HG03460 (cell line): ENCODE measurements around the gene TMTC2.
"Not testable (repeated sequence)": the region's sequence is repeated elsewhere in the genome, so short reads cannot be mapped to it uniquely, and the experiment has no call there.

Experiments used
- ATAC-seq: cut with Tn5 transposase; IDR thresholded peaks from one replicate; pipeline ENCODE4 v1.9.1; 2021; ENCODE audit not compliant: unreplicated experiment

Gene TMTC2

DNA sequence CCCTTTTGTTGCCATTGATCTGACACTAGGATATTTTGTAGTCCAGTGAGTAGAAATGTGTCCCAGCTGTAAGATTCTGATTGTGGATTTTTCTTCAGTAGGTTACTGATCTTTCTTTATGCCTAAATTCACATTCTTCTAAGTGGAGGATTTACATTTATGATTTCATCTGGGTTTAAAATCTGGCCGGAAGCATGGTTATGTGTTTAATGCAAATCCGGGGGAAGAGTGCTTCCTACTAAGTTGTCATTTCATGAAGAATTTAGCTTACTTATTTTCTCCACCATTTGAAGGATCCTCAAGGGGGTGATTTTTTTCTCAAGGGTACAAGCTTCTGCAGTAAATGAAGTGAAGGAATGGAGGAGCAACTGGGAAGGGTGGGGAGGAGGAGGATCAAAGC lies 96.7 kb downstream of the TMTC2 start:
- no peak for ATAC-seq

DNA sequence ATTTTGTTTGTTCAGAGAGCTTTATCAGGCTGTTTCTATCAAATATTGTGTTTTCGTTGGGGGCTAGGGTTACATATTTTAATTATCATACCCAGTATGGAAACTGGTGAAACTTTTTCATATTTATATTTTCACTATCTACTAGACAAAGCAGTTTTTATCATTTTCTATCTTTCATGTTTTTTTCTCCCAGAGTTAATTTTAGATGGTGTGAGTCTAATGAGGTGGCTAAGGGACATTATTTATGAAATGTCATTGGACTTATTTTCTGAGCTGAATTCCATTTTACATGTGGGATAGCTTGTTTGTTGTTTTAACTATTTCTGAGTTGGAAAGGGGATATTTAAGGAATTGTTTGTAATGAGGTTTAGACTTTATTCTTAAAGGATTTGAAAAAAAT lies 100.3 kb downstream of the TMTC2 start:
- no peak for ATAC-seq

DNA sequence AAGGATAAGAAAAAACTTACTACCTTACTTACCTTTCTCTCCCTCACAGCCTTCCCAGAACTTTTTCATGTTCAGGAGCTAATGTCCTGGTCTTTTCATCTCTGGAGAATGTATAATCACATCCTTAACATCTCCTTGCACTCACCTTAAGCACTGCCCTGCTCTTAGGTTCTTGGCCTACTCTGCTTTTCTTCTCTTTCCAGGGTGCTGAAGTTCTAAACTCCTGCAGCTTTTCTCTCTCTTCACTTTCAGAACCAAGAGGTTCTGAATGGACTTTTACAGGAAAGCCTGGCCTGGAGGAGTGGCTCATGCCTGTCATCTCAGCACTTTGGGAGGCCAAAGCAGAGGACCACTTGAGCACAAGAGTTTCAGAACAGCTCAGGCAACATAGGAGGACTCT lies 101.9 kb downstream of the TMTC2 start:
- ATAC-seq: no peak

DNA sequence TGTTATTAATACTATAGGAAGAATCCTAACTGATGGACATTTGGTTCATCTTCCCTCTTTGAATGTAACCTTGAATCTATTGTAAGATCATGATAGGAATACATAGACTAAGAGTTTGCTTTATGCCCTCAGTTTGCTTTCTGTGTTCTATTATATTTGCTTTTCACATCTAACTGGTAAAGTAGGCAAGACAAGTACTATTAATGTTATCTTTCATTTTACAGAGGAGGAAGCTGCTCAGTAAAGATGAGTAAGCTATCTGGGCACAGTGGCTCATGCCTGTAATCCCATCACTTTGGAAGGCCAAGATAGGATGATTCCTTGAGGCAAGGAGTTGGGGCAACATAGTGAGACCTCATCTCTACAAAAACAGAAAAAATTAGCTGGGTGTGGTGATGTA lies 103.0 kb downstream of the TMTC2 start:
- no peak for ATAC-seq

DNA sequence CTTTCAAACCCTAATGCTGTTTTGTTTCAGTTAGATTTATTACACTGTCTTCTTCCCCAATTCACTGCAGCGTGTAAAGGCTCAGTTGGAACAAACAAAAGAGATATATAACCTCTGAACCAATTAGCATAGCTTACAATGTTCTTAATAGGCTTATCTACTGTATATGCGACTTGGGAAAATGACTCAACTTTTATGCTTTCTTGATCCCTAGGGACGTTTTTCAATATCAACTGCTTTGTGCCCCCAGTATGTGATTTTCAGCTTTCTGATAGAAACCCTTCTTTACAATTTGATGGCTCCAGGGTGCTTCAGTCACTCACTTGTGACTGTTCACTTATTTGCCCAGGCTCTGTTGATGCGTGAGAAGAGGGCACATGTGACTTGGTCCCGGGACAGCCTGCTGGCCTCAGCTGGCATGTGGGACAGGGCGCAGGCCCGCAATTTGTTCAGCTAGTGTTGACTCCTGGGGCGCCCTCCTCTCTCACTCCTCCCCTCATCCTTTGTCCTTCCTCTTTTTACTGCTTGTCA lies 107.1 kb downstream of the TMTC2 start:
- ATAC-seq: no peak

DNA sequence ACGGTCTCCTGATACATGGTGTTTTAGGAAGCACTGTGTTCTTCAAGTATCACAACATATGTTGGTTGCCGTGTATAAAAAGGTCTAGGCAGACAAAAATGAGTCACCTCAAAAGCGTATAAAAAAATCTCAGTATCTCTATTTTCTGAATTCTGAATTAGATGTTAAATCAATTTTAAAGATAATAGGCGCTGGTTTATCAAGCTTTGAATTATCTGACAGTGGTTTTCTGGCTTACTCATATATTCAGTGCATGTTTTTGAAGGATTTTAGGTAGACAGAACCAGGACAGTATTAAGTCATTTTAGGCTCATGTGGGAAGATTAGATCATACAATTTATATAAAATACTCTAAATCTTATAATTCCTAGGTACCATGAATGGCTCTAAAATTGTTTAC lies 110.8 kb downstream of the TMTC2 start:
- ATAC-seq: no peak

DNA sequence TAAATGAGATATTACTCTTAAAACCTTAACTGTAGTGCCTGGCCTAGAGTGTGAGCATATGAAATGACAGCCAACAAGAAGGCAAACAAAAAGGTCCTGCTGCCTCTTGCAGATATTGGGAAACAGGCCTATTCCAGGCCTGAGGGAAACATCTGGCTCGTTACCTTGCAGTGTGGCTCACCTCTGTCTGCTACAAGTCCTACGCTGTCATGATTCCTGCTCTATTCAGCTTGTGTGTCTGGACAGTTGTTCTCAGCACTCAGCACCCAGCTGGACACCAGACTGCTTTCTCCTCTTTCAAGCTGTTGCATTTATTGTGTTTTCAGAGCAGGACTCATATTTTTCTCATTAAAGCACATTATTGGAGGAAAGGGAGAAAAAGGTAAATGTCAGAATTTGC lies 113.5 kb downstream of the TMTC2 start:
- no peak for ATAC-seq

DNA sequence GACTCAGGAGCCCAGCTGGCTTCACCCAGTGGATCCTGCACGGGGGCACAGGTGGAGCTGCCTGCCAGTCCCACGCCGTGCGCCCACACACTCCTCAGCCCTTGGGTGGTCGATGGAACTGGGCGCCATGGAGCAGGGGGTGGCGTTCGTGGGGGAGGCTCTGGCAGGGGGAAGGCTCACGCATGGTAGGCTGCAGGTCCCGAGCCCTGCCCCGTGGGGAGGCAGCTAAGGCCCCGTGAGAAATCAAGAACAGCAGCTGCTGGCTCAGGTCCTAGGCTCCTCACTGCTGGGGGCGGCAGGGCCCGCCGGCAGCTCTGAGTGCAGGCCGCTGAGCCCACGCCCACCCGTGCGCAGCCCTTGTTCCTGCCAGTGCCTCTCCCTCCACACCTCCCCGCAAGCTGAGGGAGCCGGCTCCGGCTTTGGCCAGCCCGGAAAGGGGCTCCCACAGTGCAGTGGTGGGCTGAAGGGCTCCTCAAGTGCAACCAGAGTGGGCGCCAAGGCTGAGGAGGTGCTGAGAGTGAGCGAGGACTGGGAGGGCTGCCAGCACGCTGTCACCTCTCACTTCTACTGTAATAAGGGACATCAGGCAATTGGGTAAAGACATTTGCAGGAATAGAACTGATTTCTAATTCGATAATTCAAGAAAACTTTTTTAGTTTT lies 115.4 kb downstream of the TMTC2 start:
- ATAC-seq: no peak

DNA sequence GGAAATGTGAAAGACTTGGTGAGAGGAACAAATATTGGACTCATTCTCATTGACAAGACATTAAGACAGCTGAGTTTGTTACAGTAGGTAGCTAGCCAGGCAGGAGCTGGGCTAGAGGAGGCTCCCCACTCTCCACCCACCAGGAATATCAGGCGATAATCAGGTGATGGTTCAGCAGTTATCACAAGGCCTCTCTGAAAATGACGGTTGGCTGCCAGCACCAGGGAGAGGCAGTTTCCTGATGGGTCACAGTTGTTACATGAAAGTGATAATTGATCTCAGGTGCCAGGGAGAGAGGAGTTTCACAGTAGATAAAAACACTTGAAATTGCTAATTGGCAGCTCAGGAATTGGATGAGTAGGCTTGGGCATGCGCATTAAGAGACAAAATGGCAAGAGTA lies 116.5 kb downstream of the TMTC2 start:
- no peak for ATAC-seq

DNA sequence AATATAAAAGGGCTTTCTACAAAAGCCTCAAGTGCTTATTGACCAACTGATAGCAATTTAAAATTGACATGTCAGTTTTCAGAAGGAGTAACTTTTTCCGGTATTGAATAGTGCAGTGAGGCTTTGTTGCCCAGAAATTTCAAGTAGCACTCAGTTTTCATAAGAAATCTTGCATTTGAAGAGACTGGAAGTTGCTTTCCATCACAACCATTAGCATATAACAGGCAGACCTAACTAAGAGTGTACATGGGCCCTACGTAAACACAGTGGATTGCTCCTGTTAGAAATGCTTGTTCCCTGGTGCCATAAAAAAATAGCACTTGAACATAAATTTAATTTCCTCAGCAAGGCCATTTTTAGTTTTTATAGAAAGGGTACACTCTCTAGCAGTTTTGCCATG lies 117.9 kb downstream of the TMTC2 start:
- no peak for ATAC-seq

DNA sequence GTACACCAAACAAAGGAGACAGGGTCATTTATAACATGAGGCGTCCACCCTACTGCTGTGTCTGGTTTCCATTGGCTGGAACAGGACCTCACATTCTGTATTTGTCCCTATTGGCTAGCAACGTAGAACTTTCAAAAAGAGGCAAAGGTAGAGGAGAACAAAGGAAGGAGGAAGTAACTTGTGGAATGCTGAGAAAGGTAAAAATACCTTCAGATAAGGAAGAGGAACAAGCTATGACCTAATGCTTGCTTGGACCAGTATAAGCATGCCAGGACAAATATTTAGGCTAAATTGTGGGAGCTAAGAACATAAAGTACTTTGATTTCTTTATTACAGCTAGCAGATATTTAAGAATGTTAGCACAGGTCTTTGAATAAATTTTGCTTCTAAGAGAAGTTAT lies 118.3 kb downstream of the TMTC2 start:
- not testable (repeated sequence) for ATAC-seq

DNA sequence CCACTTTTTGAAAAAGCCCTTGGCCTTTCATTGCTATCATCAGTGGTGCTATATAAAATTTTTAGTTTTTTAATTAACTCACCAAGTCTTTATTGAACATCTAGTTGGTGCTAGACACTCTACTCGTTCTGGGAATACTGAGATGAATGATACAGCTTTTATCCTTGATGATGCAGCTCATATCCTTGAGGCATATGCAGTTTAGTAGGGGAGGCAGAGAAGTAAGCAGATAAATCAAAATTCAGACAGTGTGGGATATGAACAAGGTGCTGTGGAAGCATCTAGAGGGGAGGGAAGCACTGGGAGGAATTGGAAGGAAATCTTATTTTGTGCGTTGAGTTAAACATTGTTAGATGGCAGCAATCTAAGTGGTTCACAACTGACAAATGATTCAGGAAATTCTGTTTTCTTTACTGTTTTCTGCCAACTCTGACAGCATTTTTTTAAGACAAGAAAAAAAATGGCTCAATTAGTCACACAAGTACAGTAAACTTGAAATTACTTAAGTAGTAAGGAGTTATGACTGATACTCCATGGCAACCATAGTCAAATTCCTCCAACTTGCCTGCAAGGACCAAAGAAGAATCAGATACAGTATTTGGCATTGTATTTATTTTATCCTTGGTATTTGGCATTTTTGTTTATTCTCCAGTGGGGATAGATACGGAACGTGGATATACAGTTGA lies 119.2 kb downstream of the TMTC2 start:
- ATAC-seq: no peak

DNA sequence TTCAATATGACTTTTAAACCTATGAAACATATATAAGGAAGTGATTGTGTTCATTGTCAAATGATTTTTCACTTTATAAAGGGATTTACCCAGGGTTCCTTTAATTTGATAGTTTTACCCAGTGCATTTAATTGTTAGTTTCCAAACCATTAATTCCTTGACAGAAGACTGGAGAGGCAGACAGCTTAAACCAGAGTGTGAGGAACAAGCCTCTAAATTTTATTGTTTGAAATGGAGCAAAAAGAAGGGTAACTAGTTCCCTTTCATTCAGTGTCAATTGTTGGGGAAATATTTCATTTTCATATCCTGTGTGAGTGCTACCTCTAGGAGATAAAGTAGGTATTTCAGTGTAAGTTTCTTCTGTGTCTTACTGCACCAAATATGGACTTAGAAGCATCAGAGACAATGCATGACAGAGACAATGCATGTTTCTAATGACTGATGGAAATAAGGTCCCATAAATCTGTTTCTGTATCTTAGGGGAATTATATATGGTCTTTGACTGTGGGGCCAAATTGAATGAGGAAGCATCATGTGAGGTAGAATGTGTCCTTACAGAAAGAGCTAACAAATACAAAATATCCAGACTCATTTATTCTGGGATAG lies 120.5 kb downstream of the TMTC2 start:
- no peak for ATAC-seq

DNA sequence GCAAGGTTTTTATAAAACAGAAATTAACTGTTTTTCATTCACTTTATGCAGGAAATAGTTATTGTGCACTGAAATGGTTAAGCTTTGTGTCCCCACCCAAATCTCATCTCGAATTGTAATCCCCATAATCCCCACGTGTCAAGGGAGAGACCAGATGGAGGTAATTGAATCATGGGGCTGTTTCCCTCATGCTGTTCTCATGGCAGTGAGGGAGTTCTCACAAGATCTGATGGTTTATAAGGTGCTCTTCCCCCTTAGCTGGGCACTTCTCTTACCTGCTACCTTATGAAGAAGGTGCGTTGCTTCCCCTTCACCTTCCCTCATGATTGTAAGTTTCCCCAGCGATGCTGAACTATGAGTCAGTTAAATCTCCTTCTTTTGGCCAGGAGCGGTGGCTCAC lies 123.9 kb downstream of the TMTC2 start:
- ATAC-seq: no peak

DNA sequence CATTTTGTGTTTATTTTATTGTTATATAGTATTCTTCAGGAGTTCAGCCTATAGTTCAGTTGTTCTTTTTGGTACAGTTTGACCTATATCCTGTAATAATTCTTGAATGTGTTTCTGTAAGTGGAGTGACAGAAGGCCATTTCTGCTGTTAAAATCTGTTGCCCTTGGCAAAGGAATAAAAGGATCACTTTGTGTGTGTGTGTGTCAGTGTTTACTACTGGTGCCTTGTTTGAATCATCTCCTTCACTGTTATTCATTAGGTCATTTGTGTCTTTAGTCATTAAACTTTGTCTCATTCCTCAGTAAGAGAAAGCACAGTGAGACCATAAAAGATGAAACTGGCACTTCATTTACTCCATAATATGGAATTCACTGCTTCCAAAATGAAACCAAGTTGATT lies 130.7 kb downstream of the TMTC2 start:
- ATAC-seq: no peak

DNA sequence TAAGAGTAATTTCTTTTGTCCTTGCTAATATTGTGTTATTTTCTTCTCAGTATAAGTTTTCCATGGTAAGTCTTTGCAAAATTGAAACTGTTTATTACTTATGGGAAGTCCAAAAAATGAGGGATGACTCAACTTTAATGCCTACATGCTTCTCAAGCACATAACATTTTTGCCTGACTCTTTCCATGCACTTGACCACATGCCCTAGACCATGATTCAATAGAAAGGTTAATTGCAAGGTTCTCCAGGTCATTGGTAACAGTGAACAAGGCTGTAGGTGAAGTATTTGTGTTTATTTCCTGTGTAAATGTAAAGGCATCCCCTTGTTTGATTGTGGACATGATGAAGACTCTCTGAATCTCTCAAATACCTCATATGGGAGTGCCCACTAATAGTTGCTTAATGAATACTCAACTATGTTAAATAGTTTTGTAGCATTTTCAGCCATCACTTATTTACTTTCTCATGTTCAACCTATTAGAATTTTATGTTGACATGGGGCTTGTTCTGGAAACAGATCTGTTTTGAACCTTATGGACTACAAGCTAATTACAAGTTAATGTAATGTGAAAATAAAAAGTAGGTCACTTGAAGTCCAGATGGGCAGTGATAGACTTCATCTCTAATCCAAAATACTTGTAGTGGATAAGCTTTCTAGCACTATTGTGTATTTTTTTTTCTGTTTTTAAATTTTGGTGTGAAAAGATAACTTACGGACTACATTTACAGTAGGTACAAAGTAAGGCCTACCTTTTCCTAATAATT lies 131.7 kb downstream of the TMTC2 start:
- no peak for ATAC-seq

DNA sequence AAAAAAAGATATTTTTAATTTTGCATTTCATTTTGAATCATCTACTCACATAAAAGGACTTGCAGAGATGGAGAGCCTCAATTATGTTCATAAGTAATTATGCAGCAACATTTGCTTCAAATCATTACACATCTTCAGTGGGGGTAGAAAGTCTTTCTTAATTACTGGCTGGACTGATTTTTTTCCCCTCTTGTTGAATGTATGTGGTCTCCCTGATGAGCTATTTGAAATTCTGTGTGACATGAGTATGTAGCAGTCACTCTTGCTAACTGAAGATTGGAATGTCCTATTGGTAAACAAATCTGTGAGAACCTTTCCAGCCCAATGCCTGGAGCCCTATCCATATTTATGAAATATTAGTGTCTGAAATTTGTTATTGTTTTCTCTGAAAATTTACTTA lies 139.8 kb downstream of the TMTC2 start:
- ATAC-seq: no peak

DNA sequence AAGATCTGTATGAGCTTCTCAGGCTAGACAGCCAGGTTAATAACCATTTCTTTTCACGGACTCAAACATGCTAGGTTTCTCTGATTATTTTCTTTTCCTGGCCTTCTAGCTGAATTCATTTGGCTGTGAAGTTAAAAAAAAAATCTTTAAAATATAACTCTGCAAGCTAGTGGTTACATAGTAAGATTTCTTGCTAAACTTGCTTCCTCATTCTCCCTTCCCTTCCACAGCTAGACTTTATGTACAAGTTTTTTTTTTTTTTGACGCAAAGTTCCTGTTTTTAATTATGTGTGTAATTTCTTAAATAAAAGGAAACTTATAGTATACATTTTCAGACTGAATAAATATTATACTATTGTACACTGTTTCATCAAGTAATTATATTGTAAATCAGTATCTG lies 145.4 kb downstream of the TMTC2 start:
- ATAC-seq: no peak

DNA sequence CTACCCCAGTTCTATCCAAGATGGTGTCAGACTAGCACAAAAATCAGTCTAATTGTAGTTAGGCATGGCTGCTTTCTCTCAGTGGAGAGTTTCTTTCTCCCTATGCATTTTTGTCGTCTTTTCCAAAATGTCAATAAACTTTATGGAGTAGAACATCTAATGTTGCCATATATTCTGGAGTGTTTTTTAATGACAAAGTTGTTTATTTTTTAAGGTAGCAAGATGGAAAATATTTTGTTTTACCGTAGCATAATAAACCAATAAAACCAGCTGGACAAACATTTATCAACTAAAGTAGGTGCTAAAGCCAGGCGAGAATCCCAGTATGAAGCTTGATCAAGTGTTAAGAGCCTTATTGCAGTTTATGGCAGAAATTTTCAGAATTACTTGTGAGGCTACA lies 146.3 kb downstream of the TMTC2 start:
- ATAC-seq: no peak

DNA sequence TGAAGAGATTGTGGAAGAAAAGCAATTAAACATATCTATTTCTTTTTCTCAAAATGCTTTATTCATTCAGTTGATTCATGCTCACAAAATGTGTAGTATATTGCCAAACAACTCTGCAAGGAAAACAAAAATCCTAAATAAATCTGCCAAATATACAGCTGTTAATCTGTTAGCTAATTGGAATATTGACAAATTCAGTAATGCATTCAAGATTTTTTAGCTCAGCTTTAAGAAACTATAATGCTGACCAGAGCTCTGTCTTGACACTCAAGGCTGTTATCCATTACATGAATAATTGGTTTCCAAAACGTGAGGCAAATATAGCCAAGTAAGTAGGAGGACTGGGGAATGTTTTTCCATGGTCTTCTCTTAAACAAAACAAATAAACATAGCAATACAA lies 146.8 kb downstream of the TMTC2 start:
- ATAC-seq: no peak

DNA sequence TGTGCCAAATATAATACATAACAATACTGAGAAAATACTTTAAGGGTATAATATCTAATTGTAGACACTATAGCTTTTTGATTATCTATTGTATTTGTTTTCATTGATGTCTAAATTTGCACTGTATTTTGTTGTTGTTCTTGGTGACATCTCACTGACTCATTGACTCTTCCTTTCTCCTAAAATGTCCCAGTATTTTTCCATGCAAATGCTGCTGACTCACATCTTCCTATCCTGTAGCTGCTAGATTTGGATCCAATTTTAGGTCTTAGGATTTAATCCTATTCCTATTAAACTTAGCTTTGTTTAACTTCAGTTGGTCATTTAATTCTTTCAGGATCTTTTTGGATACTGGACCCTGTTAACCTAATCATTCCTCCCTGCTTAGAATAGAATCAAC lies 148.5 kb downstream of the TMTC2 start:
- ATAC-seq: no peak

DNA sequence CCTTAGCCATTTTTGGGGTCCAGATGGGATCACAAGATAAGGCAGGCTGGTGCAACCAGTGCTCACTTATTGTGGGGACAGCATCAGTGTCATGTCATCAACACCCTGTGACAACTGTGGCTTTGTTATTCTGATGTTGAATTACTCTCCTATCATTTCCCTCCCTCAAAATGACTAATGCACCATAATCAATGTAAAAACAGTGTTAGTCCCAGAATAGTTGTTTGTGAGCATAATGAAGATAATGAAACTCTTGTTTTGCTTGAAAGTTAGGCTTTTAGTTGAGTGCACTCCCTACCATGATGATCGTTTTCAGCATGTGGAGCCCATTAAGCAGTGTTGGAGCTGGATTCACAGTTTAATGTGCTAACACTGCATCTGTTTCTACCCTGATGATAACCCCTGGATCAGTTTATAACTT lies 151.4 kb downstream of the TMTC2 start:
- no peak for ATAC-seq
